CD4-positive, alpha-beta T cell treated with Interleukin-6 at 100 ng/mL for 8 hours (primary cell): ENCODE data around the gene APOL4.
A peak's percentile ranks its signal among the peaks of the same experiment; 100 is the strongest.
"Not testable (repeated sequence)": the region's sequence is repeated elsewhere in the genome, so short reads cannot be mapped to it uniquely, and the experiment has no call there.

ENCODE experiments used
- DNase-seq: peaks from one replicate; pipeline ENCODE4 v3.0.0-alpha.2; 2020; ENCODE audit warnings: mixed read lengths, low spot score

APOL4 gene, protein sequence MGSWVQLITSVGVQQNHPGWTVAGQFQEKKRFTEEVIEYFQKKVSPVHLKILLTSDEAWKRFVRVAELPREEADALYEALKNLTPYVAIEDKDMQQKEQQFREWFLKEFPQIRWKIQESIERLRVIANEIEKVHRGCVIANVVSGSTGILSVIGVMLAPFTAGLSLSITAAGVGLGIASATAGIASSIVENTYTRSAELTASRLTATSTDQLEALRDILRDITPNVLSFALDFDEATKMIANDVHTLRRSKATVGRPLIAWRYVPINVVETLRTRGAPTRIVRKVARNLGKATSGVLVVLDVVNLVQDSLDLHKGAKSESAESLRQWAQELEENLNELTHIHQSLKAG

DNA sequence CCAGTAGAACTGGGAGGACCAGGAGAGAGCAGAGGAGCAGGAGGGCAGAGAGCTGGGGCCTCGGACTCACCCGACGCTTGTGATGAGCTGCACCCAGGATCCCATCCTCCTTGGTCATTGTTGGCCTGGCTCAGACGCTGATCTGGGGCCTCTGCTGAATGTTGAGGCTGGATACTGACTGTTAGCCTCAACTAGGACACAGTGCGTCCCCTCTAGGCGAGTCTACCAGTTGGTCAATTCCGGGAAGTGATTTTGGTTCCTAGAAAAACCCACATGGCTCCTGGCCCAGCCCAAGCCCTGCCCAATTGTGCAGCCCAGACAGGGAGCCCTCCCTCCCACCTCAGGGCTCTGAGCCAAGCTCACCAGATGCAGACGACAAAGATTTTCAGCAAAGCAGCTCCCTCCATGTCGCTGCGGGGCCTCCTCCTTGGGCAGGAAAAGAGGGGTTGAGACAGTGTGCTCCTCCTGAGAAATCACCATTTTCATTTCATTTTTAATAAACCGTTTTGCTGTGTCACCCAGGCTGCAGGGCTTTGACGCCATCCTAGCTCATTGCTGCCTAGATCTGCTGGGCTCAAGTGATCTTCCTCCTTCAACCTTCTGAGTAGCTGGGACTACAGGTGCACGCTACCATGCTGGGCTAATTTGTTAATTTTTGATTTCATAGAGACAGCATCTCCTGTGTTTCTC lies at the start of gene APOL4:
APOL4 (minus strand) TSS at position 180 of the 690 bp plus-strand sequence; CDS start at position 105, 75 bp downstream.
- DNase-seq = no peak

- DNase-seq = not testable (repeated sequence)
Observed at GRCh38 chr22:36250292-36250960, 48.8 kb upstream of the APOL4 start.

- no peak for DNase-seq
Observed at GRCh38 chr22:36249160-36249559, 47.6 kb upstream of the APOL4 start.

GRCh38 chr22:36247955-36248354 lies 46.3 kb upstream of the APOL4 start:
- no peak for DNase-seq

DNA sequence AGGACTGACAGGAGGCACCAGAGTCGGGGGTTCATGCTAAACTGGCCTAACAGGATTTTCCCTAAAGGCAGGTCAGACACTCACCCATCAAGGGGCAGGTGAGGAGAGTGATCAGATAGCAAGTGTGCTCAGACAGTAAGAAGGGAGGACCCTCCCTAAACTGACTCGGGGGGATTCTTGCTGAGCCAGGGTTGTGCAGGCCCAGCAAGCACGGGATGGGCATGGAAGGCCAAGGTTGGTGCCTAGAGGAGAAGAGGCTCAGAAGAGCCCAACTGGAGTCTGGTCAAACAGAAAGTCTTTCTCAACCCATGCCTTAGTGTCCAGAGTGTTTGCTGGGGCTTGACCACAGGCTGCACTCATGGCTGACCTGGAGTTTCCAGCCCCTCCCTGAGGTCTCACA lies 45.1 kb upstream of the APOL4 start:
- no peak for DNase-seq

DNA sequence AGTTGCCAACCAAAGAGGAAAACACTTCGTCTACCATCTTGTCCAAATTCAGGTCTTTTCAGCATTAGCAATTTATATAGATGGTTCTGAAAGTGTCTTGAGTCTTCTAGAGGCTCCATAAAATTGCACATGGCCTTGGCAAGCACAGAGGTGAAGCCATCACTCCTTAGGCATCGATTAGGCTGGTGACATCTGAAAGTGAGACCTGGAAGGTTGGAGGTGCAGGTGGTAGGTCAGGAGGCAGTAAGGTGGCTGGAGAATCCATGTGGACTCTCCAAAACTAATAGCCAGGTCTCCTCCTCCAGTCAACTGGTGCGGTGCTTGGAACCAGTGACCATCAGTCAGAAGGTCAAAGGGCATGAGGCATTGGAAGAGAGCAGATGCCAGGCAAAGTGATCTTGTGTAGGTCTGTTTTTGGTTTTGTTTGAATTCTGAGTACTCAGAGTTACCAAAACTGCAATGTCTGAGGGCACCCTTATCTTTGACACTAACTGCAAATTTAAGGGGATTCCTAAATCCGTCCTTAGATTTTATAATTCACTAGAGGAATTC lies 44.3 kb upstream of the APOL4 start:
- DNase-seq = no peak

DNA sequence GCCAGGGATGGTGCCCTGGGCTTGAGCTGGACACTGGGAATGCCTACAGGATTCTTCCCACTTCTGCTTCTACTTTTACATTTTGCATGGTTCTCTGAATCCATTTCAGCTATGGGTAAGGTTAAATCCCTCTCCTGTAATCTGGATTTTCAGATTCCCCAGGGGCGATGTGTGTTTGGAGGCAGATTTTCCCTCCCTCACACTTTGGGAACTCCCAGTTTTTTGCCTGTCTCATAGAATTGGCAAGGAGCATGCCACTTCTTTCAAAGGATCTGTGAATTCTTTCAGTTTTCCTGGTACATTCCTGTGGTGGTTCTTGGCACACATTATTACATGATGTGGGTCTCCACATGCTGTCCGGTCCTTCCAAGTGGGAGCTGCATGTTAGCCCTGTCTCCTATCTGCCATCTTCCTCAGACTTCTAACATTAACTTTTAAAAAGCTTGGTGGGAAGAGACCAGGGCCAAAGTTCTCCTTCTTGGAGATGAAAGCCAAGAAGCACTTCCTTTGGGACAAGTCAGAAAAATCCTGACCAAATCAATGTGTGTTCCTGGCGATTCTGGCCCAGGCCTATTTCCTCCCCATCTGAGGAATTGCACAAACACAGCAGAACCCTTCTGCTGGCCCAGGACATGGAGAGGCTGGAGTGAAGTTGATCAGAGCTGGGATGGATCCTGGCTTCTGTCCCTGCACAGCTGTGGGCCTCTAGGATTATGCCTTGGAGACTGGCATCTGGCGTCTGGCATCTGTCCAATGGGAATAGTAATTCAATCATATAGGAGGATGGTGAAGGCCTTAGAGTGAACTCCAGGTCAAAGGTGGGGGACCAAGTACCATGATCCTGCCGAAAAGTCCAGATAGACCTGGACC lies 43.1 kb upstream of the APOL4 start:
- no peak for DNase-seq

- DNase-seq = no peak
Observed at GRCh38 chr22:36243986-36244385, 42.4 kb upstream of the APOL4 start.

DNA sequence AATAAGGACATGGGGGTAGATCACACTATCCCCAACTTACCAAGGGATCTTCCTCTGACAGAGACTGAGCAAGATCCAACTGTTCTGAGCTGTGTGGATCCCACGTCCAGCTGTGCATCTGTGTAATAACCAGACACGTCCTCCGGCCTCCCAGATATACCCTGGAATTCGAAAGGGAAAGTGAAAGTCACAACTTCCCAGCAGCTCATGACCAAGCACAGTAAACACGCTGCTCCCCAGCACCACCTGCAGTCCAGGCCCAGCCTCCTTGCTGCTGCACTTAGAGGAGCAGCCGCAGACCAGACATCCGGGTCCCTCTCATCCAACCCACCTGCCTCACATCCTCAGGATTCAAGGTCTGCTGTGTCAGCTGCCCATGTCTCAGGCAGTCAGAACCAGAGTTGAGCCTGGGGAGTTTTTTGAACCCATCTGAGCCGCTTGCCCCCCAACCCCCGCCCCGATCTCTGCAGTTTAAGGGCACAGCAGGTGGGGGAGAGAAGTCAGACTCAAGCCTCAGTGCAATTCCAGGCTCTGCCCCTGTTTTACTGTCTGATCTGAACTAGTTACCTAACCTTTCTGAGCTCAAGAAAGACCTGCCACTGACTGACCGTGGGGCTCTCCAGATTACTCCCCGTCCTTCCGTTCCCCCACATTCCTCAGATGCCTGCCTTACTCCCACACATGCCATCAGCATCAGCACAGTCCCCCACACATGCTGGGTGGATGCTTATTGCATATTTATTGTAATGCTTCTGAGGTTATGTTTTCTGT lies 38.0 kb upstream of the APOL4 start, which contains the start of gene APOL2:
APOL2 (minus strand) TSS at position 127 of the 771 bp plus-strand sequence. CDS start 6,365 bp downstream, outside the sequence.
- DNase-seq = peak; percentile 88

- DNase-seq = no peak
Observed at GRCh38 chr22:36239150-36239400, 37.5 kb upstream of the APOL4 start.

GRCh38 chr22:36238373-36239149 lies 37.0 kb upstream of the APOL4 start:
- DNase-seq = no peak

GRCh38 chr22:36237462-36238372 lies 36.1 kb upstream of the APOL4 start:
- no peak for DNase-seq

- DNase-seq = no peak
Observed at GRCh38 chr22:36236388-36237319, 35.0 kb upstream of the APOL4 start.

GRCh38 chr22:36235585-36235984 lies 34.0 kb upstream of the APOL4 start:
- no peak for DNase-seq

DNA sequence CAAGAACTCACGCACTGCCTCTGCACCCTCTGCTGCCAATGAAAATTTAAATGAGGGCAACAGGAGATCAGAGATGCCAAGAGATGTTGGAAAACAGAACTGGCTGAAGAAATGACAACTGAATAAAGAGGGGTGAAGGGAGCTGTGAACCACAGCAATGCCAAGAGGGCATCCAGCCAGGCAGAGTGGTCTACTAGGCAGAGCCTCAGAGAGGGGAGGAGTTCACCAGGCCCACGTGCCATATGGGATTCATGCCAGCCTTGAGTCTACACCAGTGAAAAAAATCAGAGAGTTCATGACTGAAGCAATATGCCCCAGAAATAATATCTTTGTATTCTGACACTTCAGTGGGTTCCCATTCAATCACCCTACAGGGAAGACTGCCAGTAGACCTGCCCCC lies 33.3 kb upstream of the APOL4 start:
- DNase-seq = no peak

GRCh38 chr22:36234213-36234612 lies 32.6 kb upstream of the APOL4 start:
- no peak for DNase-seq

- no peak for DNase-seq
Observed at GRCh38 chr22:36233796-36234195, 32.2 kb upstream of the APOL4 start.
